Endodermal cell (in vitro differentiated cells): ENCODE measurements around the gene CDC42EP1. TPM values are rescaled to one million over a fixed set of nuclear protein-coding genes. Genes with fewer than 3 reads are reported as not detected.
A peak's percentile ranks its signal among the peaks of the same experiment; 100 is the strongest.

Experiments
- DNase-seq: peaks from one replicate; pipeline ENCODE4 v3.0.0-alpha.2; 2017
- H3K27ac ChIP-seq: 2 replicates; pipeline ENCODE4 v1.5.1; 2013; ENCODE audit warnings: mild to moderate bottlenecking, low read depth, low read length, moderate library complexity
- H3K27me3 ChIP-seq: 2 replicates; pipeline ENCODE4 v1.6.1; 2013; ENCODE audit warnings: mild to moderate bottlenecking, low read length, moderate library complexity; ENCODE audit not compliant: insufficient read depth, control insufficient read depth, poor library complexity, severe bottlenecking
- H3K36me3 ChIP-seq: 2 replicates; pipeline ENCODE4 v1.7.0; 2013; ENCODE audit warnings: mild to moderate bottlenecking, low read length, moderate library complexity; ENCODE audit not compliant: control insufficient read depth, insufficient read depth
- H3K4me1 ChIP-seq: one replicate; pipeline ENCODE4 v1.7.0; 2013; ENCODE audit warnings: low read length; ENCODE audit not compliant: control insufficient read depth, insufficient read depth
- H3K4me3 ChIP-seq: 2 replicates; pipeline ENCODE4 v1.5.1; 2013; ENCODE audit warnings: mild to moderate bottlenecking, low read length, moderate library complexity
- H3K9ac ChIP-seq: 2 replicates; pipeline ENCODE4 v1.6.1; 2013; ENCODE audit warnings: mild to moderate bottlenecking, low read length, moderate library complexity; ENCODE audit not compliant: poor library complexity, severe bottlenecking; ENCODE audit errors: extremely low read depth
- H3K9me3 ChIP-seq: 2 replicates; pipeline ENCODE4 v1.6.1; 2013; ENCODE audit warnings: mild to moderate bottlenecking, low read length, moderate library complexity; ENCODE audit not compliant: control insufficient read depth
- H3K27ac Mint-ChIP-seq: 2 replicates; pipeline ENCODE4 v1.8.0; 2020; ENCODE audit warnings: mixed read lengths
- H3K27me3 Mint-ChIP-seq: 2 replicates; pipeline ENCODE4 v1.8.0; 2021; ENCODE audit warnings: mild to moderate bottlenecking, mixed read lengths; ENCODE audit not compliant: insufficient read depth
- H3K36me3 Mint-ChIP-seq: 2 replicates; pipeline ENCODE4 v1.8.0; 2020; ENCODE audit warnings: low read depth, mixed read lengths
- H3K4me1 Mint-ChIP-seq: 2 replicates; pipeline ENCODE4 v1.8.0; 2020; ENCODE audit warnings: mixed read lengths
- H3K4me3 Mint-ChIP-seq: 2 replicates; pipeline ENCODE4 v1.8.0; 2020; ENCODE audit warnings: mild to moderate bottlenecking, moderate library complexity, mixed read lengths
- H3K9me3 Mint-ChIP-seq: 2 replicates; pipeline ENCODE4 v1.8.0; 2020; ENCODE audit warnings: mild to moderate bottlenecking, mixed read lengths
- WGBS, 2 experiments: methylation state at CpG; one replicate each; pipeline versions ENCODE4 v1.1.5 to v1.1.7; 2013; ENCODE audit warnings: missing lambda C conversion rate in 2 of 2, mixed read lengths in 1 of 2; ENCODE audit not compliant: insufficient coverage in 1 of 2, insufficient read length in 1 of 2; 5-methylcytosine and 5-hydroxymethylcytosine counted together
- total RNA-seq, 2 donors: library from RNA; stranded (reverse); fragmentation: NEBNext Ultra II Directional in 1 of 2; extraction: Animal tissue kit (Norgen Biotek cat#: 25700) in 1 of 2; gene quantifications; 2 replicates in 1 of 2; 3 replicates in 1 of 2; pipeline ENCODE4 v1.2.1, GENCODE V29; 2021
- TF ChIP-seq, protein P1 (sequence below): fragments of 200-600 bp; sonication (generic); conservative IDR thresholded peaks from 2 replicates; pipeline ENCODE4 v1.5.0; 2021; ENCODE audit warnings: antibody characterized with exemption, mild to moderate bottlenecking

Gene CDC42EP1
- total RNA-seq, 2 donors from 2014 or later: 45.0 to 45.1 TPM

- H3K27ac Mint-ChIP-seq: no peak overlapping the region
- Histone ChIP-seq H3K9ac (no peak overlapping the region), H3K4me3 (no peak overlapping the region), H3K27ac (no peak overlapping the region), H3K36me3 (no peaks in the 10 kb centered on the region), H3K9me3 (no peaks in the 10 kb centered on the region), H3K4me1 (peaks cover 3% of the 10 kb centered on the region), H3K27me3 (no peaks in the 10 kb centered on the region)
- TF ChIP-seq, protein P1, sequence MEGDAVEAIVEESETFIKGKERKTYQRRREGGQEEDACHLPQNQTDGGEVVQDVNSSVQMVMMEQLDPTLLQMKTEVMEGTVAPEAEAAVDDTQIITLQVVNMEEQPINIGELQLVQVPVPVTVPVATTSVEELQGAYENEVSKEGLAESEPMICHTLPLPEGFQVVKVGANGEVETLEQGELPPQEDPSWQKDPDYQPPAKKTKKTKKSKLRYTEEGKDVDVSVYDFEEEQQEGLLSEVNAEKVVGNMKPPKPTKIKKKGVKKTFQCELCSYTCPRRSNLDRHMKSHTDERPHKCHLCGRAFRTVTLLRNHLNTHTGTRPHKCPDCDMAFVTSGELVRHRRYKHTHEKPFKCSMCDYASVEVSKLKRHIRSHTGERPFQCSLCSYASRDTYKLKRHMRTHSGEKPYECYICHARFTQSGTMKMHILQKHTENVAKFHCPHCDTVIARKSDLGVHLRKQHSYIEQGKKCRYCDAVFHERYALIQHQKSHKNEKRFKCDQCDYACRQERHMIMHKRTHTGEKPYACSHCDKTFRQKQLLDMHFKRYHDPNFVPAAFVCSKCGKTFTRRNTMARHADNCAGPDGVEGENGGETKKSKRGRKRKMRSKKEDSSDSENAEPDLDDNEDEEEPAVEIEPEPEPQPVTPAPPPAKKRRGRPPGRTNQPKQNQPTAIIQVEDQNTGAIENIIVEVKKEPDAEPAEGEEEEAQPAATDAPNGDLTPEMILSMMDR: no peak
- no peaks in the 10 kb centered on the region for H3K9me3 Mint-ChIP-seq
- H3K4me3 Mint-ChIP-seq: no peak overlapping the region
- H3K4me1 Mint-ChIP-seq: peaks cover 14% of the 10 kb centered on the region
- DNase-seq: no peak
- WGBS, 2 experiments: 88 to 94% methylated on average over 5 to 6 of the region's 6 CpGs
- no peaks in the 10 kb centered on the region for H3K36me3 Mint-ChIP-seq
- H3K27me3 Mint-ChIP-seq: no peaks in the 10 kb centered on the region
Observed at GRCh38 chr22:37604074-37604473, 43.8 kb downstream of the CDC42EP1 start.

DNA sequence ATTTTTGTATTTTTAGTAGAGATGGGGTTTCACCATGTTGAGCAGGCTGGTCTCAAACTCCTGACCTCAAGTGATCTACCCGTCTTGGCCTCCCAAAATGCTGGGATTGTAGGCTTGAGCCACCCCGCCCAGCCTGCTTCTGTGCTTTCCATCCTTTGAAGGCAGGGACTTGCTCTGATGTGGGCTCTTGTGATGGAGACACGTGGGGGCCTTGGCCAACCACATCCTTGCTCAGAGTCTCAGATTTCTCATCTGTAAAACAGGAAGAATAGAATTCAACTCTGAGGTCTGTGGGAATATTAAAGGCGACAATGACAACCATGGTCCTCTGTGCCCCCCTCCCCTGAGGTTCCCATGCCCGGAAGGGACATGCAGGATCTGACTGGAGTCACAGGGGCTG, 44.6 kb downstream of the CDC42EP1 start:
- H3K36me3 Mint-ChIP-seq: no peaks in the 10 kb centered on the region
- no peak overlapping the region for H3K4me3 Mint-ChIP-seq
- Histone ChIP-seq H3K4me3 (no peak overlapping the region), H3K27me3 (no peaks in the 10 kb centered on the region), H3K27ac (no peak overlapping the region), H3K9ac (no peak overlapping the region), H3K36me3 (no peaks in the 10 kb centered on the region), H3K9me3 (no peaks in the 10 kb centered on the region), H3K4me1 (peaks cover 3% of the 10 kb centered on the region)
- H3K4me1 Mint-ChIP-seq: peaks cover 21% of the 10 kb centered on the region
- TF ChIP-seq, protein P1: no peak
- H3K27ac Mint-ChIP-seq: no peak overlapping the region
- H3K9me3 Mint-ChIP-seq: no peaks in the 10 kb centered on the region
- no peaks in the 10 kb centered on the region for H3K27me3 Mint-ChIP-seq
- no peak for DNase-seq
- 73 to 92% methylated on average over 5 of the region's 5 CpGs for WGBS, 2 experiments

DNA sequence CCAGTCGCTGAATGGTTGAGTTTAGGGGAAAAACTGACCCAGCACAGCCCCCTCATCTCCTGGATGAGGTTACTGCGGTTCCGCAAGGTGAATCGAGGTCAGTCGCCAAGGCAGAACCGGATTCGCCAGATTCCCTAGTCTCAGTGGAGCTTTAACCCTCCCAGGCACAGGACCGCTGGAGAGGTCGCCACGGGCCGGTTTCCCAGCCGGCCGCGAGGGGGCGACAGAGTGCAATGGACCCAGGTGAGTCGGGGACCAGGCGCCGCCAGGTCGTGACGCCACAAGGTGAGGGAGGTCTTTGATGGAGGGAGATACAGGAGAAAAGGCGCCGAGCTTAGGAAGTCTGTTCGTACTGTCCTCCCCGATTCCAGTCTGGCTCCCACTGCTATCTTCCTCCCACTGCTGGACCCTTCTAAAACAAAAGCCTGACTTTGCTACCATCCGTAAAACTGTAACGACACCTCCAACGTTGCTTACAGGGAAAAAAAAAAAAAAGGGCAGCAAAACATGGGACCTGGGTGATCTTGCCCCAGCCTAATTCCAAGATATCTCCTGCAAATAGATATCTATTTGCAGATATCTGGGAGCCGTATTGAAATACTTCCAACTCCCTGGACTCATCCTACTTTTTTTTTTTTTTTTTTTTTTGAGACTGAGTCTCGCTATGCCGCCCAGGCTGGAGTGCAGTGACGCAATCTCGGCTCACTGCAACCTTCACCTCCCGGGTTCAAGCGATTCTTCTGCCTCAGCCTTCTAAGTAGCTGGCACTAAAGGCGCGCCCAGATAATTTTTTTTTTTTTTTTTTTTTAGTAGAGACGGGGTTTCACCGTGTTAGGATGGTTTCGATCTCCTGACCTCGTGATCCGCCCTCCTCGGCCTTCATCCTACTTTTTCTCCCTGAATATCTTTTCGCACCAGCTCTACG, 47.0 kb downstream of the CDC42EP1 start:
- Mint-ChIP-seq H3K9me3 (no peaks in the 10 kb centered on the region), H3K4me3 (peak overlapping the region; percentile 79), H3K36me3 (peaks cover 2% of the 10 kb centered on the region), H3K4me1 (peaks cover 14% of the 10 kb centered on the region), H3K27me3 (no peaks in the 10 kb centered on the region), H3K27ac (peak overlapping the region; percentile 96)
- TF ChIP-seq, protein P1: peak; percentile 99
- Histone ChIP-seq H3K4me3 (peak overlapping the region; percentile 77), H3K9ac (peak overlapping the region; percentile 3), H3K27me3 (no peaks in the 10 kb centered on the region), H3K4me1 (no peaks in the 10 kb centered on the region), H3K27ac (no peak overlapping the region), H3K9me3 (no peaks in the 10 kb centered on the region), H3K36me3 (no peaks in the 10 kb centered on the region)
- WGBS, 2 experiments: 12 to 16% methylated on average over 31 to 44 of the region's 44 CpGs
- peak; percentile 99 for DNase-seq
